HG02642 (cell line): ENCODE results near the gene SMIM38.
"Not testable (repeated sequence)": the region's sequence is repeated elsewhere in the genome, so short reads cannot be mapped to it uniquely, and the experiment has no call there.

ENCODE experiments used
- ATAC-seq: cut with Tn5 transposase; IDR thresholded peaks from one replicate; pipeline ENCODE4 v1.9.1; 2021; ENCODE audit warnings: mild to moderate bottlenecking; ENCODE audit not compliant: unreplicated experiment, poor library complexity

SMIM38 gene

GRCh38 chr11:69121621-69122325, 34.0 kb upstream of the SMIM38 start:
- ATAC-seq = no peak

- no peak for ATAC-seq
These were observed 33.5 kb upstream of the SMIM38 start for GRCh38 chr11:69122326-69122629.

DNA sequence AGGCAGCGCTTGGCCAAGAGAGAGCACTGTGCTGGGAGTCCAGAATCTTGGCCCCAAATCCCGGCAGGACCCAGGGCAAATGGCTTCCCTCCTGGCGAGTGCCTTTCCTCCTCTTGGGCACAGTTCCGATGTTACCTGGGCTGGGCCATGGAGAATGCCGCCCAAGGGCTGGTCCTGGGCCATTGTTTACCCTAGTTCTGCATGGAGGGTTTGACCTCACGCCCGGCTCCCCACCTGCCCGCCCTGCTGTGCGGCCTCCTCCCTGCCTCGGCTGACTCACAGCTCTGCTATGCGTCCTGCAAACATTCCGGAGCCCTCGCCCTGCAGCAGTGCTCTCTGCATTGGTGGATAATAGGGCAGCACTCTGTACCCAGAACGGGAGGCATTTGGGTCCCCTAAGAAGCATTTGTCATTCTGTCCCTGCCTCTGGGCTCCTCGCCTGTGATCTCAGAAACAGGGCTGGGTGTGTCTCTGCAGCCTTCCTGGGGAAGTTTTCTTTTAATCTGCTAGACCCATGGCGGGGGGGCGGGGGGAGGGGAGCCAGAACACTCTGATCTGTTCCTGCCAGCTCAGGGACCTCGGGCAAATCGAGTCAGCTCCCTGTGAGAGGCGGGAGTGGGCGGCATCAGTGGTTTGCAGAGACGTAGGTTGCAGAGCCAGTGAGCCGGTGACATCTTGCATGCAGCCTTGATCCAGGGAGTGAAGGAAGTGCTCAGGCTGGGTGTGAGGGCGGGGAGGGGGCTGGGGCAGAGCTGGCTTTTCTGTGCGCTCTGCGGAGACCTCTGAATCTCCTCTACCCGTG, 32.9 kb upstream of the SMIM38 start:
- no peak for ATAC-seq

- ATAC-seq = no peak
These were observed 31.9 kb upstream of the SMIM38 start for GRCh38 chr11:69123593-69124545.

- ATAC-seq = no peak
These were observed 29.9 kb upstream of the SMIM38 start for GRCh38 chr11:69125861-69126260.

- ATAC-seq = no peak
These were observed 29.4 kb upstream of the SMIM38 start for GRCh38 chr11:69126286-69126685.

DNA sequence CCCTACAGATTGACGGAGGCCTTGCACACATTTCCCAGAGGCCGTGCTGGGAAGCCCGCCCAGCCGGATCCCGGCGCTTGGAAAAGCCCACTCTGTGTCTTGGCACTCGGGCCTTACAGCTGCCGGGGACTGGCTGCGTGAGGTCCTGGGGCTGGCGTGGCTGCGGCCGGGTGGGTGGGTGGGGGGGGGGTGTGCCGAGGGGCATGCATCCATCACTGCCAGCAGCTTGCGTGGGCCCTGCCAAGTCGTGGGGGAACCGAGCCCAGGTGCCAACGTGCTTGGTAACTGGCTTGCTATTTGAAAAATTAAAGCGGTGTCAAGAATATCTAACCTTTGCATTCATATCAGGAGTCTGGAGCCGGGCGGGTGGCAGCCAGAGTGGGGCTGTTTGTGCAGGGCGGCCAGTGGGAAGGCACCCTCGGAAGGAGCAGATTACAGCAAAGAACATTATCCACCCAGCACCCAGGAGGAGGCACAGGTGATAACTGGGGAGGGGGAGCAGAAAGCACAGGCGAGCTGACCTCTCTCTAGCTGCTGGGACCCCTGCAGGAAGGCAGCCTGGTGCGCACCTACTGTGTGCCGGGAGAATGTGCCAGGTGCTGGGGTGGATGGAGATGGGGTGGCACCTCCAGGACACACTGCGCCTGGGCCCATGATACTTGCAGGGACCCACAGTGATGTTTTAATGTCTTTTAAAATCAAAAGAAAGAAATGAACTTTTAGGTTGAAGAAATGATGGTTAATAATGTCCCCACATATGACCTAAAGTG, 28.5 kb upstream of the SMIM38 start:
- ATAC-seq = no peak

- no peak for ATAC-seq
These were observed 27.9 kb upstream of the SMIM38 start for GRCh38 chr11:69127884-69128283.

DNA sequence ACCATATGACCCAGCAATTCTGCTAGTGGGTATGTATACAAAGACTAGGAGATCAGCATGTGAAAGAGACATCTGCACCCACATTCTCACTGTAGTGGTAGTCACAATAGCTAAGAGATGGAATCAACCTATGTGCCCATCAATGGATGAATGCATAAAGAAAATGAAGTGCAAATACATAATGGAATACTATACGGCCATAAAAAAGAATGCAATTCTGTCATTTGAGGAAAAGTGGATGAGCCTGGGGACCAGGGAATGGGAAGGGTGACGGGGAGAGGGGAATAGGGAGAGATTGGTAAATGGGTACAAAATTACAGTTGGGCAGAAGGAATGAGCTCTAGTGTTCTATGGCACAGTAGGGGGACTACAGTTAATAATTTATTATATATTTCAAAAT, 26.7 kb upstream of the SMIM38 start:
- ATAC-seq = no peak

DNA sequence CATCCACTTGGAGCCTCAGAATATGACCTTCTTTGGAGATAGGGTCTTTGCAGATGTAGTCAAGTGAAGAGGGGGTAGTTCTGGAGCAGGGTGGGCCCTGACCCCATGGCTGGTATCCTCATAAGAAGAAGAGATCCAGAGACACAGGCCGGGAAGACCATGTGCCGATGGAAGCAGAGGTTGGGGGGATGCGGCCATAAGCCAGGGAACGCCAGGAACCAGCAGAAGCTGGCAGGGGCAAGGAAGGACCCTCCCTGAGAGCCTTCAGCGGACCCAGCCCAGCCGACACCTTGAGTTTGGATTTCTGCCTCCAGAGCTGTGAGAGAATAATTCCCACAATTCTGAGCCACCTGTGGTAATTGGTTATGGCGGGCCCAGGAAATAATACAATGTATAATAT, 26.1 kb upstream of the SMIM38 start:
- no peak for ATAC-seq

DNA sequence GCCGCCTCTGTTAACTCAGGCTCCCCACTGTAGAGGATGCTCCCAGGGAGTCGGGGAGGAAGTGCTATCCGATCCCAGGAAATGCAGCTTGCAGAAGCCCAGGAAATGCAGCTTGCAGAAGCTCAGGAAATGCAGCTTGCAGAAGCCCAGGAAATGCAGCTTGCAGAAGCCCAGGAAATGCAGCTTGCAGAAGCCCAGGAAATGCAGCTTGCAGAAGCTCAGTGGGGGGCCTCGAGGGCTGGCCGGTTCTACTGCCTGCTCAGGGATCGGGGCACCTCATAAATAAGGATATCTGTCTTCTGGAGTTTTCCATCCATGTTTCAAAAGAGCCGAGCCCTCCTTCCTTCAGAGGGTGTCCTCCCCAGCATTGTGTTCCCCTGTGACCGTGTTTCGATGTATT, 25.1 kb upstream of the SMIM38 start:
- ATAC-seq = no peak

- ATAC-seq = no peak
These were observed 24.6 kb upstream of the SMIM38 start for GRCh38 chr11:69131121-69131566.

GRCh38 chr11:69131644-69132300, 24.0 kb upstream of the SMIM38 start:
- no peak for ATAC-seq

- ATAC-seq = no peak
These were observed 23.4 kb upstream of the SMIM38 start for GRCh38 chr11:69132301-69132670.

DNA sequence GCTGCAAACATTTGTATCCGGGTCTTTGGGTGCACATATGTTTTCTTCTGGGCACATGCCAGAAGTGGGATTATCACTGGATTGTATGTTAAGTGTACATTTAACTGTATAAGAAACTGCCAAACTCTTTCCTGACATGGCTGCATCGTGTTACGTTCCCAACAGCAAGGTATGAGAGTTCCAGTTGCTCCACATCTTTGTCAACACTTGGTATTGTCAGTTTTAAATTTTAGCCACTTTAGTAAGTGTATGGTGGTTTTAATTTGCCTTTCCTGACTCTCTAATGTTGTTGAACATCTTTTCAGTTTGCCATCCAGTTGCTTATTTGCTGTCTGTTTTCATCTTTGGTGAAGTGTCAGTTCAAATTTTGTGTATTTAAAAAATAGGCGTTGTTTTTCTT, 22.5 kb upstream of the SMIM38 start:
- ATAC-seq = no peak

GRCh38 chr11:69134182-69134581, 21.6 kb upstream of the SMIM38 start:
- ATAC-seq = not testable (repeated sequence)

DNA sequence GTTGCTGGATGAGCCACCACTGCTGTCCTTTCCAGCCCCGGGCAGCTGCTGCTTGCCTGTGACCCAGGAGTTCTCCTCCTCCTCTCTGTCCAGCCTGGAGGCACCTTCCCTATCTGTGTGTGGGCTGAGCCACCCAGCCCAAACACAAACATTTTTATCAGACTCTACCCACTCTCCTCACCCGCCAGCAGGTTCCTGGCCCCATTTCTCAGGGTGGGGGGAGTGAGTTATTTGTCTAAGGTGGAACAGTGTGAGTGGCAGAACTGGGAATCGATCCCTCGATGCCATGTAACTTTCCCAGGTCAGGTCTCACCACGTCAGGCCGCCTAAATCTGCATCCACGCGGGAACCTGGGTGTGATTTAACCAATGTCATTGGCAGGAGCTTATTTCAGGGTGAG, 20.8 kb upstream of the SMIM38 start:
- ATAC-seq = no peak

- ATAC-seq = no peak
These were observed 20.0 kb upstream of the SMIM38 start for GRCh38 chr11:69135420-69136363.

DNA sequence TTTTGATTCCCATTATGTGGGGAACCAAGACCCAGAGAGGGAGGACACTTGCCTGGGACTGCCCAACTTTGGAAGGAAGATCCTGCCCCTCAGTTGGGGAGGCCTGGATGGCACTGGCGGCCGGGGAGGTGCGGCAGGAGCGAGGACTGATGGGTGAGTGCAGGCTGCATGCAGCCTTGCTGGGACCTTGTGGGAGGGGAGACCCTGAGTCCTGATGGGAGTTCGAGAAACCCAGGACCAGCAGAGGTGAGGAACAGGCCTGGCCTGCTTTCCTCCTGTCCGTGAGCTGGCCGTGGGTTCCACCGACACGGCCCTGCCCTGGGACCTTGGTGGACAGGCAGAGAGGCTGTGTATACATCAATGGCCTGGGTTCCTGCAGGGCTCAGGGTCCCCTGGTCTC, 19.3 kb upstream of the SMIM38 start:
- ATAC-seq = no peak
